DND-41 (cell line): ENCODE data around the gene KDM1A.

Experiments
- EZH2 ChIP-seq: IDR thresholded peaks from 3 replicates; pipeline ENCODE4 v1.6.1; 2012; ENCODE audit warnings: borderline replicate concordance, low read depth, mild to moderate bottlenecking, moderate library complexity, low read length, inconsistent platforms; ENCODE audit not compliant: severe bottlenecking
- TF ChIP-seq, protein P1 (sequence below): IDR thresholded peaks from 2 replicates; pipeline ENCODE4 v1.5.1; 2012; ENCODE audit warnings: borderline replicate concordance, low read length, moderate library complexity, mild to moderate bottlenecking; ENCODE audit not compliant: poor library complexity, severe bottlenecking; ENCODE audit errors: extremely low read depth

DNA sequence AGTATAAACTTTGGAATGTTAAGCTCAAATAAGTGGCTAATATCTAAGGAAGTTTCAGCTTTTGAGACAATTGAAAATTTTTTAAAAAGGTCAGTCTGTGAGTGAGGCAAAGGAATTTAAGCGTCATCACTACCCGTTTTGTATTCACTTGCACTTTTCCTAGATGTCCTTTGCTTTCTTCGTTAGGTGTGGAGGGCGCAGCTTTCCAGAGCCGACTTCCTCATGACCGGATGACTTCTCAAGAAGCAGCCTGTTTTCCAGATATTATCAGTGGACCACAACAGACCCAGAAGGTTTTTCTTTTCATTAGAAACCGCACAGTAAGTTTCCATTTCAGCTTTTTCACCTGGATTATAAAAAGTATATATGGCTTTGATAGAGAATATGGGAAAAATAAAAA, 30.9 kb downstream of the KDM1A start:
- TF ChIP-seq, protein P1, sequence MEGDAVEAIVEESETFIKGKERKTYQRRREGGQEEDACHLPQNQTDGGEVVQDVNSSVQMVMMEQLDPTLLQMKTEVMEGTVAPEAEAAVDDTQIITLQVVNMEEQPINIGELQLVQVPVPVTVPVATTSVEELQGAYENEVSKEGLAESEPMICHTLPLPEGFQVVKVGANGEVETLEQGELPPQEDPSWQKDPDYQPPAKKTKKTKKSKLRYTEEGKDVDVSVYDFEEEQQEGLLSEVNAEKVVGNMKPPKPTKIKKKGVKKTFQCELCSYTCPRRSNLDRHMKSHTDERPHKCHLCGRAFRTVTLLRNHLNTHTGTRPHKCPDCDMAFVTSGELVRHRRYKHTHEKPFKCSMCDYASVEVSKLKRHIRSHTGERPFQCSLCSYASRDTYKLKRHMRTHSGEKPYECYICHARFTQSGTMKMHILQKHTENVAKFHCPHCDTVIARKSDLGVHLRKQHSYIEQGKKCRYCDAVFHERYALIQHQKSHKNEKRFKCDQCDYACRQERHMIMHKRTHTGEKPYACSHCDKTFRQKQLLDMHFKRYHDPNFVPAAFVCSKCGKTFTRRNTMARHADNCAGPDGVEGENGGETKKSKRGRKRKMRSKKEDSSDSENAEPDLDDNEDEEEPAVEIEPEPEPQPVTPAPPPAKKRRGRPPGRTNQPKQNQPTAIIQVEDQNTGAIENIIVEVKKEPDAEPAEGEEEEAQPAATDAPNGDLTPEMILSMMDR = no peak
- no peak for TF ChIP-seq EZH2
